Coronary artery (tissue), 2 donors: ENCODE data around the gene AGBL1.

Experiments used
- DNase-seq: peaks from one replicate; pipeline ENCODE4 v3.0.0-alpha.2; 2017; ENCODE audit warnings: low spot score
- H3K27ac ChIP-seq, 2 donors: fragments of 200-600 bp; sonication (generic); one replicate each; pipeline ENCODE4 v1.5.1; 2016 to 2019
- H3K4me3 ChIP-seq: fragments of 200-600 bp; sonication (generic); 2 replicates; pipeline ENCODE4 v1.5.1; 2016; ENCODE audit warnings: mild to moderate bottlenecking, moderate library complexity
- TF ChIP-seq, protein P1 (sequence below): fragments of 200-600 bp; sonication (generic); IDR thresholded peaks from one replicate; pipeline ENCODE4 v1.5.1; 2019; ENCODE audit warnings: antibody characterized with exemption

The AGBL1 gene

DNA sequence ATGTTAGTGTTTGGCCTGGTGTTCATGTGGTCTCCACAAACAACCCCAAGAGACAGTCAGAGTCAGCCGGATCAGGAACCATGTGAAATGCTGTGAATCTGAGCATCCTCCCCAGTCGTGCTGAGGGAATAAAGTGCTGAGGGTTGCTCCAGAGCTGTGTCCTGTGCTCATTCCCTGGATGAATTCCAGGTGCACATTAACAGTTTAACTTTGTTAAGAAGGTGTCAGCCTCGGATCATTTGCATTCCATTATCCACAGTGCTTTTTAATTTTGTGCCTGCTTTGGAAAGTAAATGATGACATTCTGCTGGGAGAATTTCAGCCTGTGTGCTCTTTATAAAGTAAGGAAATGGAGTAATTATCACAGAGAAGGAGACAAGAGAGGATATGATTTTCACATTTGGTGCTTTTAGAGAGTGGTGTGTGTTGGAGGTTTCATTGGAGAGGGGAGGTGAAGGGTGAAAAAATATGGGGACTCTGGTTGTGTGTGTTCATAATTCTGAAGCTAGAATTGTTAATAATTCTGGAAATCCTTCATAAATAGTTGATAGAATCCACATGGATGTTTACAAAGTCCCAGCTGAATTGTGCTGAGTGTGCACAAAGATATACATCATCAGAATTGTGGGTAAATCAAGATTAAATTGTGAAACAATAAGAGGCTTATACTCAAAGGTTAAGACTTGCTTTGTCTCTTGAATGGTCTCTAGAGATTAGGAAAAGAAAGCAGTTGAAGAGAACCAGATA, 621.4 kb downstream of the AGBL1 start:
- TF ChIP-seq, protein P1, sequence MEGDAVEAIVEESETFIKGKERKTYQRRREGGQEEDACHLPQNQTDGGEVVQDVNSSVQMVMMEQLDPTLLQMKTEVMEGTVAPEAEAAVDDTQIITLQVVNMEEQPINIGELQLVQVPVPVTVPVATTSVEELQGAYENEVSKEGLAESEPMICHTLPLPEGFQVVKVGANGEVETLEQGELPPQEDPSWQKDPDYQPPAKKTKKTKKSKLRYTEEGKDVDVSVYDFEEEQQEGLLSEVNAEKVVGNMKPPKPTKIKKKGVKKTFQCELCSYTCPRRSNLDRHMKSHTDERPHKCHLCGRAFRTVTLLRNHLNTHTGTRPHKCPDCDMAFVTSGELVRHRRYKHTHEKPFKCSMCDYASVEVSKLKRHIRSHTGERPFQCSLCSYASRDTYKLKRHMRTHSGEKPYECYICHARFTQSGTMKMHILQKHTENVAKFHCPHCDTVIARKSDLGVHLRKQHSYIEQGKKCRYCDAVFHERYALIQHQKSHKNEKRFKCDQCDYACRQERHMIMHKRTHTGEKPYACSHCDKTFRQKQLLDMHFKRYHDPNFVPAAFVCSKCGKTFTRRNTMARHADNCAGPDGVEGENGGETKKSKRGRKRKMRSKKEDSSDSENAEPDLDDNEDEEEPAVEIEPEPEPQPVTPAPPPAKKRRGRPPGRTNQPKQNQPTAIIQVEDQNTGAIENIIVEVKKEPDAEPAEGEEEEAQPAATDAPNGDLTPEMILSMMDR = no peak
- no peak overlapping the region for H3K4me3 ChIP-seq
- no peak for DNase-seq
- no peak overlapping the region for H3K27ac ChIP-seq

DNA sequence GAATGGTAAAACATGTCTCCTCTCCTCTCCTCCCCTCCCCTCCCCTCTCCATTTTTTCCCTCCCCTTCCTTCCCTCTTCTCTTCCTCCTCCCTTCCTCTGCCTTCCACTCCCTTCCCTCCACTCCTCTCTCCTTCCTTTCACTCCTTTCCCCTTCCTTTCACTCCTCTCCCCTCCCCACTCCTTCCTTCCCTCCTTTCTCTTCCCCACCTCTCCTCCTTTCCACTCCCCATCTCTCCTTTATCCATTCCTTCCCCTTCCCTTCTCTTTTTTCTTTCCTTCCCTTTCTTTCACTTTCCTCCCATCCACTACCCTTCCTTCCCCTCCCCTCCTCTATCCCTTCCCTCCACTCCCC, 621.9 kb downstream of the AGBL1 start:
- Histone ChIP-seq H3K4me3 (no peak overlapping the region), H3K27ac (no peak overlapping the region)
- DNase-seq = no peak
- TF ChIP-seq, protein P1 = no peak

DNA sequence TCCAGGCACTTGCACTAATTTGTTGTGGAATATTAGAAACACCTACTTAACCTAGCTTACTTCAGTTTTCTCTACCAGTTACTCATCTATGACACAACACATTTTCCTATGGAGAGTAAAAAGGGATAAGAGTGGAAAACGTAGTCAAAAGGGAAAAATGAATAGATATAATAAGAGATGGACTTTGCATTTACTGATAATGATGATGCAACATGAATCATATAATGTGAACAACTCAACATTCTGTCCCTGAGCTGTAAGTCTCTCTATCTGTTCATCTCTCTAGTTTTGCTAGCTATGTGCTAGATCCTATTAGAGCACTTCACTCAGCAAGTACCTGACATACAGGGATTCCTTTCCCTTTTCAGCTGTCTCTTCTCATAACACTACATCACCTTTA, 627.1 kb downstream of the AGBL1 start:
- no peak overlapping the region for H3K27ac ChIP-seq
- H3K4me3 ChIP-seq = no peak overlapping the region
- no peak for DNase-seq
- TF ChIP-seq, protein P1 = no peak

DNA sequence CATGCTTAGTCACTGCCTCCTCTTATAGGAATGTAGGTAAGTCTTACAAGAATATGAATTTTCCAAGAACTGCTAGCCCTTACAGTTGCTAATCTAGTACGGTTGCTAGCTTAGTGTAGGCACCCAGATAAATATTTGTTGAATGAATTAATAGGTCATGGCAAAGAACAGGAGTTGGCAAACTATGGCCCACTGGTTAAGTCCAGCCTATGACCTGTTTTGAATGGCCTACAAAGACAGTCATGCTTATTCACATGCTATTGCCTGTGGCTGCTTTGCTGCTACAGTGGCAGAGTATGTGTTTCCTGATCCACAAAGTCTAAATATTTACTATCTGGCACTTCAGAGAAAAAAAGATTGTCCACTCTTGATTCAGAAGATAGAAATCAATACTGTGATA, 631.8 kb downstream of the AGBL1 start:
- Histone ChIP-seq H3K4me3 (no peak overlapping the region), H3K27ac (no peak overlapping the region)
- no peak for DNase-seq
- TF ChIP-seq, protein P1 = no peak

DNA sequence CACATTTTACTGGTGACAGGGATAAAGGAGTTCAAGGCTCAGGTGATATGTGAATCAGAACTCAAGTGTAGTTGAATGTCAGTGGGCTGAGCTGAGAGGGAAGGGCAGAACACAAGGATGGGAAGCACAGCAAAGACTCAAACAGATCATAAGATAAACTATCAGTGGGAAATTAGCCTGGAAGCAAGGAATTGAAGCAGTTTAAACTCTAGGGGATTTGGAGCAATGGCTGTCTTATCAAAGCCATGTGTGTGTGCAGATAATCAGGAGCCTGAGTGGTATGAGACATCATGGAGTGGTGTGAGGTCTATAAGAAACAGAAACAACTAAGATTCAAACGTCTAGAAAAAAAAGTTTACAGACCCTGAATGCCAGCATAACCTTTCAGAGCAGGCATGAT, 634.6 kb downstream of the AGBL1 start:
- no peak for DNase-seq
- TF ChIP-seq, protein P1 = no peak

DNA sequence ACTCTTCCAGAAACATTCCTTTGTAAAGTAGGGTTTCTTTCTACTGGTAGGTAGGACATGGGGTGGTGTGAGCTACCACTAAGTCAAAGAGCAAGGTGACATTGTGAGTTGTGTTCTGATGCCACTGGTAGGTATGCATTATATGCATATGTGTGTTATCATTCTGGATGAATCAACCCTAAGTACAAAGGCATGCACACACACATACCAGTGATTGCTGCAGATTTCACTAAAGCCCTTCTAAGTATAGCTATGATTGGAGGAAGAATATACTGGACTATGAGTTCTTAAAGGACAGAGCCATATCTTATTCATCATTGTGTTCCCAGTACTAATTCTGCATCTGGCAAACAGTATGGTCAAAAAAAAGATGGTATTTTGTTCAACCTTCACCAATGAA, 646.0 kb downstream of the AGBL1 start:
- no peak for DNase-seq
- TF ChIP-seq, protein P1 = no peak
- Histone ChIP-seq H3K27ac (no peak overlapping the region), H3K4me3 (no peak overlapping the region)

More for the DNA sequence above, 634.6 kb downstream of the AGBL1 start:
- no peak overlapping the region for H3K27ac ChIP-seq
- no peak overlapping the region for H3K4me3 ChIP-seq

DNA sequence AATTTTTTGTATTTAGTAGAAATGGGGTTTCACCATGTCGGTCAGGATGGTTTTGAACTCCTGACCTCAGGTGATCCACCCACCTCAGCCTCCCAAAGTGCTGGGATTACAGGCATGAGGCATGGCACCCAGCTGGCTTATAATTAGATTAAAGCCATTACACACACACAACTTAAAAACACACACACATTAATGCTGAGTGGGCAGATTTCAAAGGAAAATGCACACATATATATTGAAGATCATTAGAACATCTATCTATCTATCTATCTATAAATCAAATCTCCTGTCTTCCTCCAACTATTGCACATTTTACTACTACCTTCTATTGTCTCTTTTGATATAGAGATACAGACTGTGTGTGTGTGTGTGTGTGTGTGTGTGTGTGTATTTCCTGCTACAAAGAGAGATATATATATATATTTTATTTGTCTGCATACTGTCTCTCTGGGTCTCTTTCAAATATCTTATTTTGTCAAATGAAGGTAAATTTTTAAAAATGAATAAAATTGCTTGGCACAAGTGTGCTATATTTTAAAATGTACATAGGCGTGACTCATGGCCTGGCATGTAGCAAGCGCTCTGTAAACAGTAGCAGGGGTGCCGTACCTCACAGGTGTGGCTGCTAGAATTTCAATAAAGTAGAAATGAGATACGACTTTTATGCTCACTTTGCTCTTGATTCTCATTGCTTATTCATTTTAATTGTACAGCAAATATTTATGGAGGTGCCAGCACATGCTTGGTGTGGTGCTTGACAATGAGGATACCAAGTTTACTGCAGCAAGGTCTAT, 655.8 kb downstream of the AGBL1 start:
- no peak for DNase-seq
- no peak overlapping the region for H3K4me3 ChIP-seq
- no peak overlapping the region for H3K27ac ChIP-seq
- TF ChIP-seq, protein P1 = no peak
